GM18511 (cell line): ENCODE data around the gene PDLIM7.
"Not testable (repeated sequence)": the region's sequence is repeated elsewhere in the genome, so short reads cannot be mapped to it uniquely, and the experiment has no call there.

Experiments used
- ATAC-seq: cut with Tn5 transposase; IDR thresholded peaks from one replicate; pipeline ENCODE4 v1.9.1; 2021; ENCODE audit warnings: mild to moderate bottlenecking, moderate library complexity; ENCODE audit not compliant: unreplicated experiment

PDLIM7 gene

GRCh38 chr5:177497292-177498012 lies at the start of gene PDLIM7:
Gene PDLIM7 (minus strand): TSS chr5:177497604. CDS start chr5:177496512, 1,092 bp downstream.
- ATAC-seq = peak; percentile 72

DNA sequence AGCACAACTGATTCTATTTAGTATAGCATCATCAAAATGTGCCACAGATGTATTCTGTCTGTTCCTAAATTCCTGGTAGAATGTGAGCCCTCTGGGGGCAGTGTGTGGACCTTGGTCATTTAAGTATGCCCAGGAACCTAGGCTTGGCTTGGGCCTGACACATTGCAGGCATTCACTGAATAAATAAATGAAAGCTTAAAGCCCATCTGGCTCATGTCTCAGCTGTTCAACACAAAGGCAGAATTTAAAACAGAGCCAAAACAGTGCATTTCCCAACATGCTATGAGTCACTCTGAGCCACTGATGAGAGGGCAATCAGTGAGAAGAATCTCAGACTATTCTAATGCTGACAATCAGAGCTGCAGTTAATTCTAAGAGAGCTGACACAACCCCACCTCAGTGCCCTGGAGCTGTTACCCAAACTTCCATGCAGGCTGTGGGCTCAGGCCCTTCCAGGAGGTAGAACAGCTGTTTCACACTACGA lies 48.9 kb upstream of the PDLIM7 start:
- no peak for ATAC-seq

- ATAC-seq = no peak
Measured at GRCh38 chr5:177545487-177546257, 48.3 kb upstream of the PDLIM7 start.

DNA sequence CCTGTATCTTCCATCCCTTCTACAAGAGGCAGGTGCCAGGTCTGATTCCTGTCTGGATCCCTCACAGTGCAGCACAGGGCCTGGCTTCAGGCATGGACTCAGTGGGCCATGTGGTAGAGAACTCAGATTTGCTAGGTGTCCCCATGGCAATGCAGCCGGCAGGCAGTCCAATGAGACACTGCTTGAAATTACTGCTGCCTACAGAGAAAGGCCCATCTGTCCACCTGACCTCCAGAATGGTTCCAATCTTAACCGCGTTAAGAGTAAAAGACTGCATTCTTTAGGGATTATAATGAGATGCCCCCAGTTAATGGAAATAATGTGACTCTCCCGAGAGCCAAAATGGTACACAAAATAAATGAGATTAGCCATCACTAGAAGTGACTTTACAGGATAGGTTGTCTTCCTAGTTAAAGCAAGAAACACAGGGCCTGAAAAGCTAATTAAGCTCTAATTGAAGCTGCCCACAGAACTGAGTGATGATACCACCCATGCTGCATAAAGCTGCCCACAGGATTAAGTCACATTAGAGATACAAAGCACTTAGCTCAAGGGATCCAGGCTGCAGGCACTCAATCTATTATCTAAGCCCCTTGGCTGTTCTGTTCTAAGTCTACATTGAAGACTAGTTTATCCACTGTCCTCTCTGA lies 45.5 kb upstream of the PDLIM7 start:
- ATAC-seq = no peak

DNA sequence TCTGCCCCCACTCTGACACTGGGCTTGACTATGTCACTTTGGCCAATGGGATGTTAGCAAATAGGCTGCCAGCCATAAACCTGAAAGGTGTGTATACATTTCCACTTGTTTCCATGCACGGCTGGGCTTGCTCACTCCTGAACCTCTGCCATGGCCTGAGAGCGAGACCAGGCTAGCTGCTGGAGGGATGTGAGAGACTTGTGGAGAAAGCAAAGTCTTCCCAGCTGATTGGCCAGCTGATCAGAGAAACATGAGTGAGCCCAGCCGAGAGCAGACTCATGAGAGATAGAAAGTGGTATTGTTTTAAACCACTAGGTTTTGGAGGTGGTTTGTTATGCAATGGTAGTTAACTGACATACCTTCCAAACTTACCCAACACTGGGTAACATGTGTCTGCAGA lies 43.0 kb upstream of the PDLIM7 start:
- no peak for ATAC-seq

GRCh38 chr5:177539411-177539810 lies 42.0 kb upstream of the PDLIM7 start:
- ATAC-seq = no peak

GRCh38 chr5:177538876-177539275 lies 41.5 kb upstream of the PDLIM7 start:
- no peak for ATAC-seq

DNA sequence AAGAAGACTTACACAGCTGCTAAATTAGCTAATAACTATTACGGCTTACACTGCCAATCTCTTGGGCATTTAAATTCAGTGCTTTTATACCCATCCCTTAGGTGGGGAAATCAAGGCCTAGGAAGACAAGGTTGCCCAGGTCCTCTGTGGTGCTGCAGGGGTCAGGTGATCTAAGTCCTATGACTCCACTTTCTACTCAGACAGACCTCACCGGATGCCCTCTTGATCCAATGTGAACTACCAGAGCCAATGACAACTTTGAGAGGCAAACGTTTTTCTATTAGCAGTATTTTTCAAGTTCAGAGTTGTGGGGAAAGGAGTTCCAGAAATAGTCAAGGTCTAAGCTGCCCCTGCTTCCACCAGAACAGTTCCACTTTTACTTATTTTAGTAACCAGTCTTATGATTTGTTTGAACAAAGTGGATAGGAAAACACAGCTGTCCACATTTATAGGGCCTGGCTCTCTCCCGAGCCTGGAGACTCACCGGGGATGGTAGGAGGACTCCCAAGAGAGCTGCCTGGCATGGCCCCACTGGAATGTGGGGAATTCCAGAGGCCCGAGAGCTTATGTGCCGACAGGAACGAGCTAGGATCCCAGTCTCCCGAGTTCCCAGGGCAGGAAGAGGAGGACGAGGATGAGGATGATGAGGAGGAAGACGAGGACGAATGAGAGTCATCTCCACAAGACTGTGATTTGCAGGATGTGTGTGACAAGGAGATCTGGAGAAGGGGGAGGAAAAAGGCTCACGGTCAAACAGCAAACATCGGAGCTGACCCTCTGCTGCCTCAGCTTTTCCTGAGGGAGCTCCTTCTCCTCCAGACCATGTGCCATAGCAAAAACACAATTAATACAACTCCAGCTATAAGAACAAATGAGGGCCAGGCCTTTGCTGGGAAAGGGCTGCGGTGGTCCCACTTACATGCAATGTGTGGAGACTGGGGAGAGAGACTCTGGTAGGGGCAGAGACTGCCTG lies 40.3 kb upstream of the PDLIM7 start:
- ATAC-seq = no peak

- no peak for ATAC-seq
Measured at GRCh38 chr5:177536386-177536785, 39.0 kb upstream of the PDLIM7 start.

DNA sequence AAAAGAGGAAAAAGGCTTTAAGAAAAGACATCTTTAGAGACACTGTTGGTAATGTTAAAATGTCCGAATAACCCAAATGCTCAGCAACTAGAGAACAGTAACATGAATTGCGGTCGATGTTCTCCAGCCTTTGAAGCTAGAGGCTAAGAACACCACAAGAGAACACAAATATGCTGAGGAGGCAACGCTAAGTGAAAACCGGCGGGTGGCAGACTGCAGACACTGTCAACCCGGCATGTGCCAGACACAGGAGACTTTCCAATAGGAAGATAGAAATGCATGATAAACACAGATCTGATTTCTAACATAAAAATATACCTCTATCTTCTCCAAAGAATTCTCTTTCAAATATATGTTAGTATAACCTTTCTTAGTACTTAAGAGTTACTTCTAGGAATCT lies 37.7 kb upstream of the PDLIM7 start:
- no peak for ATAC-seq

- ATAC-seq = not testable (repeated sequence)
Measured at GRCh38 chr5:177534433-177534832, 37.0 kb upstream of the PDLIM7 start.

DNA sequence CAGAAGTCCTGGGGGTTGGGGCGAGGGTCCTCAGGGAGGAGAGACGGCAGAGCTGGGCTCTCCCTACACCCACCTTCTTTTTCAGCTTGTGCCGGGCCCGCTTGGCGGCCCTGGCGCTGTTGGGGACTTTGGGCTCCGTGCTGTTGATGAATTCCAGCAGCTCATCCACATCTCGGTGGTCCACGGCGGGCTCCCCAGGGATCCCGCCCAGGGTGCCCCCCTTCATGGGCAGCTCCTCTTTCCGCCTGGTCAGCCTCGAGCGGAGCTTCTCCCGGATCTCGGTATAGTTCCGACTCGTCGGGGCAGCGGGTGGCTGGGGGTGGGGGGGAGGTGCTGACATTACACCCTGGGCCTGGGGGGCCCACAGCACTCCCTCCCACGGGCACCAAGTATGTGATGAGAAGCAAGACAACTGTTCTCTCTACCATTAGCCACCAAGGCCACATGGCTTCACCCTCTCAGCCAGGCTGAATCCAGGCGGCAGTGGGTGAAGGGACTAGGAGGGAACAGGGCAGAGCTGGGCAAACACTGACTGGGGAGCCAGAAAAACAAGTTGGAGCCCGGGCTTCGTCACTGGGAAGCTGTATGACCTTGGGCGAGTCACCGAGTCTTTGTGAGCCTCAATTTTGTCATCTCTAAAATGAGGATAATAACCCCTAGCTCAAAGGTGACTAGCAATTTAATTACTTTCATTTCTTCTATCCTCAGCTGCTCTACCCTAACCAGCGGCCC lies 34.0 kb upstream of the PDLIM7 start:
- ATAC-seq = no peak

DNA sequence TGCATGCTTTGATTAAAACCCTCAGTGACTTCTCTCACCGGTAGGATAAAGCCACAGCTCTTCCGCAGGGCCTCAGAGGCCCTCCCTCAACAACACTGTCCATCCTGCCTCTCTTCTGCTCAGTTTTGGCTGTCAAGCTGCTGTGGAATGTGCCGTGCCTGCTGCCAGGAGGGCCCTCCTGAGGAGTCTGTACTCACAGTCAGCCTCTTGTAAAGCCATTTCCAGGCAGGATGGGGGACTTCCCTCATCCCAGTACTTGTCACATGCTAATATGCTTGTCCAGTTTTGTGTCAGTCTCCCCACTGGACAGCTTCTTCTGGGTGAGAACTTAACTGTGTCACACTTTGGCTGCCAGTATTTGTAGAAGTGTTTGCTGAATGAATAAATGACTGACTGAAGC lies 33.2 kb upstream of the PDLIM7 start:
- no peak for ATAC-seq

GRCh38 chr5:177529247-177530203 lies 32.1 kb upstream of the PDLIM7 start:
- no peak for ATAC-seq

- ATAC-seq = no peak
Measured at GRCh38 chr5:177528631-177529030, 31.2 kb upstream of the PDLIM7 start.

GRCh38 chr5:177527595-177527994 lies 30.2 kb upstream of the PDLIM7 start:
- ATAC-seq = no peak

GRCh38 chr5:177526791-177527190 lies 29.4 kb upstream of the PDLIM7 start:
- no peak for ATAC-seq

- ATAC-seq = no peak
Measured at GRCh38 chr5:177526191-177526590, 28.8 kb upstream of the PDLIM7 start.
